Measurements from ENCODE around the gene OR2T33.
"Not testable (repeated sequence)": the region's sequence is repeated elsewhere in the genome, so short reads cannot be mapped to it uniquely, and the experiment has no call there.

OR2T33 gene

GRCh38 chr1:248277876-248278275, at the start of gene OR2T33:
Gene OR2T33 (minus strand): TSS chr1:248277976. CDS start chr1:248273814, 4,162 bp downstream.
- DNase-seq: no peak

GRCh38 chr1:248324468-248324867, 46.7 kb upstream of the OR2T33 start, which contains the start of gene OR2M7:
Gene OR2M7 (minus strand): TSS chr1:248324568. CDS start chr1:248324568, 0 bp downstream.
- DNase-seq: no peak

GRCh38 chr1:248316796-248317195, 39.0 kb upstream of the OR2T33 start:
- DNase-seq: no peak

GRCh38 chr1:248306740-248307139, 29.0 kb upstream of the OR2T33 start:
- not testable (repeated sequence) for DNase-seq

- no peak for DNase-seq
Measured at GRCh38 chr1:248306103-248306502, 28.3 kb upstream of the OR2T33 start.

GRCh38 chr1:248305672-248306071, 27.9 kb upstream of the OR2T33 start:
- not testable (repeated sequence) for DNase-seq

GRCh38 chr1:248303324-248303723, 25.5 kb upstream of the OR2T33 start, which contains the start of gene OR2T12:
Gene OR2T12 (minus strand): TSS chr1:248303424. CDS start chr1:248295578, 7,846 bp downstream.
- DNase-seq: no peak

GRCh38 chr1:248288391-248288790, 10.6 kb upstream of the OR2T33 start:
- no peak for DNase-seq

GRCh38 chr1:248273225-248273624, 4.6 kb downstream of the OR2T33 start:
- not testable (repeated sequence) for DNase-seq

- DNase-seq: no peak
Measured at GRCh38 chr1:248268178-248268577, 9.6 kb downstream of the OR2T33 start.

GRCh38 chr1:248259309-248259708, 18.5 kb downstream of the OR2T33 start:
- not testable (repeated sequence) for DNase-seq

- DNase-seq: no peak
Measured at GRCh38 chr1:248243204-248243603, 34.6 kb downstream of the OR2T33 start.

- DNase-seq: no peak
Measured at GRCh38 chr1:248239478-248239877, 38.3 kb downstream of the OR2T33 start.

- no peak for DNase-seq
Measured at GRCh38 chr1:248231117-248231516, 46.7 kb downstream of the OR2T33 start, which contains the start of gene OR2M4. Gene OR2M4 (plus strand): TSS chr1:248231417. CDS start chr1:248238929, 7,512 bp downstream.

- DNase-seq: no peak
Measured at GRCh38 chr1:248229360-248229908, 48.3 kb downstream of the OR2T33 start.

GRCh38 chr1:248225537-248225936, 52.2 kb downstream of the OR2T33 start:
- DNase-seq: no peak
